GM08714 (cell line): ENCODE data around the gene AGFG2.

Experiments used
- H3K4me3 ChIP-seq: fragments of 200-500 bp; sonication (Bioruptor generic); 2 replicates; pipeline ENCODE4 v1.5.1; 2014; ENCODE audit warnings: mild to moderate bottlenecking, low read length, inconsistent platforms
- ZNF274 ChIP-seq: IDR thresholded peaks from 2 replicates; pipeline ENCODE4 v1.6.1; 2012; ENCODE audit warnings: mild to moderate bottlenecking, low read depth, low read length

AGFG2 gene

GRCh38 chr7:100577507-100577906 lies 38.5 kb downstream of the AGFG2 start:
- no peak overlapping the region for H3K4me3 ChIP-seq
- no peak for TF ChIP-seq ZNF274

DNA sequence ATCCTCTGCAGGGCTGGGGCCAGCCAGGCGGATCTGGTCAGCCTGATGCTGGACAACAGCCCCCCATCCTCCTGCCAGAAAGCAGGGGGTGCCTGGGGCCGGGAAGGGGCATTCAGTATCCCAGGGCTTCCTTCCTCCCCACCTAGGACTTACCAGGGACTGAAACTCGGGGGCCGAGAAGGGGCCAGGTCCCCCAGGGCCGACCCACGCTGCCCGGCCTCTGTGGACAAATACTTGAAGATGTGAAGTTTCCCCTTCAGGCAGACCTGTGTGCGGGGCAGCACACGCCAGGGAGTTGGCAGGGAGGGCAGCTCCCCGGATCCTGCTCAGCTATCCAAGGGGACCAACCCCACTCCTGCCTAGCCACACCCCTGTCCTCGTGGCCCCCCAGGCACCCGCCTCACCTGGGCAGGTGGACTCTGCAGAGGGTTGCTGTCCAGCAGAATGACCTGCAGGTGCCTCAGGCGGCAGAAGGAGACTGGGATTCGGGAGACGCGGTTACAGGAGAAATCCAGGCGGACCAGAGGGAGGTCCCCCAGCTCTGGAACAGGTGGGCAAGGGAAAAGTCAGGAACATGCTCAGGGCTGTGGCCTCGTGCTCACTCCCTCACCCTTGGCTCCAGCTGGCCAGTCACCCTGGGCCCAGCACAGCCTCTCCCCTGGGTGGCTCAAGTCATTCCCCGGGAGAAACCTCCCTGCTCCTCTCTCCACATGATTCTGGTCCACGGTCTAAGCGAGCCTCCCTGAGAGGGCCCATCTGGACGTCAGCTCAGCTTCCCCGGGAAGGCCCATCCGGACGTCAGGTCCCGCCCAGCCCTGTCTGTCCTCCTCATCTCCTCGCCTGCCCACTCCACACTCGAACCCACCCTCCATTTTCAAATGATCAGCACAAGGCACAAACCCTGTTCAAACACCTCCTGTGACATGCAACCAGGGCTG lies 39.5 kb downstream of the AGFG2 start:
- TF ChIP-seq ZNF274 = no peak
- H3K4me3 ChIP-seq = no peak overlapping the region

GRCh38 chr7:100580466-100581283 lies 41.7 kb downstream of the AGFG2 start:
- no peak for TF ChIP-seq ZNF274
- H3K4me3 ChIP-seq = no peak overlapping the region

- H3K4me3 ChIP-seq = no peak overlapping the region
- TF ChIP-seq ZNF274 = no peak
Measured at GRCh38 chr7:100582041-100582579, 43.1 kb downstream of the AGFG2 start.

DNA sequence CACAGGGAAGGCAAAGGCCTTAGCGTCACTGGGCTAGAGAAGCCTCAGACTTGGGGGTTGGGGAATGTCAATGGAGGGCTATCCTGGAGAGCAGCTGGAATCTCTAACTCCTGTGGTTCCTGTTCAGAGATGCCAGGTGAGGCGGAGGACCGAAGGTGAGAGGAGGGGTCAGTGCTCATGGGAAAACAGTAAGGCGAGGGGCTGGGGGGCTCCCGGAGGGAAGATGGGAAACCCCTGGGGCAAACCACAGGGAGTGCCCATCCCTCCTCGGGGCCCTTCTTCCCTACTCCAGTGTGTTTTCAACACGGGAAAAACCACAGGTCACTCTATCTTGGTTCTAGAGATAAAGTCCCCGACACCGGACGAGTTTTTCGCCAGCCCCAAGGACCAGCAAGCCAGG lies 43.6 kb downstream of the AGFG2 start:
- H3K4me3 ChIP-seq = no peak overlapping the region; the same call in 1 of the 2 replicates
- TF ChIP-seq ZNF274 = no peak

- peak overlapping the region; percentile 53; the same call in 1 of the 2 replicates for H3K4me3 ChIP-seq
- TF ChIP-seq ZNF274 = no peak
Measured at GRCh38 chr7:100583132-100584053, 44.4 kb downstream of the AGFG2 start.

- TF ChIP-seq ZNF274 = no peak
- peak overlapping the region; percentile 84; the same call in 1 of the 2 replicates for H3K4me3 ChIP-seq
Measured at GRCh38 chr7:100584054-100584682, 45.2 kb downstream of the AGFG2 start.

DNA sequence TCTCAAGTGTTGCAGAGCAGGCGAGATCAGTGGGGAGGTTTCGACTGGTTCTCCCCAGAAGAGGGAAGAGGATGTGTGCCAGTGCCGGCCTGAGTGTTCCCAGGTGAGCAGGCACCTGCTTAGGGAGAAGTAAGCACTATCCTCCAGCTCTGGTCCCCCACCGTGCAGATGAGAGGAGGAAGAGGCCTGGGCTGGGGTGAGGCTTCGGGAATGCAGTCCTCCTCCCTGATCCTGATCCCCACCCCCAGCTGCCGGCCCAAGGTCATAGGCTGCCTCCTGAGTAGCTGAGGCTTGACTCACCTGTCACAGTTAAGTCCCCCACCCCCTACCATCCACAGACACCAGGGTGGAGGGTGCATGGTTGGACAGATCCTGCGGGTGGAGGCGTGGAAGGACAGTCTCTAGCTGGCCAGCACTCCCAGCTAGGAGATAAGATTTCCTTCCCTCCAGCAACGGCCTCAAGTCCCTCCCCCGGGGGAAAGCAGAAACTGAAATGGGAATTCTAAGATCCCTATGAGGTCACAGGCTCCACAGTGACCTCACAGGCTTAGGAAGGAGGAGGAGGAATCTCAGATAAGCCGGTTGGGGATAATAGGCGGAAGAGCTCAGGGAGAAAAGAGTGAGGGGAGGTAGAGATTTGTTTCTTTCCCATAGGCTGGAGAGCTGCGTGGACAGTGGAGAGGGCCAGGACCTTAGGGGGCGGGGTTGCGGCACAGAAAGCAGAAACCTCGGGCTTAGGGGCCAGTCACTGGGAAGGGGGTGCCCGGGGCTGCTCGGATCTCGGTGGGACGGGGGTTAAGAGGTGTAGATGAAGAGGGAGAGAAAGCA lies 45.9 kb downstream of the AGFG2 start:
- peak overlapping the region; percentile 84 for H3K4me3 ChIP-seq
- TF ChIP-seq ZNF274 = no peak

DNA sequence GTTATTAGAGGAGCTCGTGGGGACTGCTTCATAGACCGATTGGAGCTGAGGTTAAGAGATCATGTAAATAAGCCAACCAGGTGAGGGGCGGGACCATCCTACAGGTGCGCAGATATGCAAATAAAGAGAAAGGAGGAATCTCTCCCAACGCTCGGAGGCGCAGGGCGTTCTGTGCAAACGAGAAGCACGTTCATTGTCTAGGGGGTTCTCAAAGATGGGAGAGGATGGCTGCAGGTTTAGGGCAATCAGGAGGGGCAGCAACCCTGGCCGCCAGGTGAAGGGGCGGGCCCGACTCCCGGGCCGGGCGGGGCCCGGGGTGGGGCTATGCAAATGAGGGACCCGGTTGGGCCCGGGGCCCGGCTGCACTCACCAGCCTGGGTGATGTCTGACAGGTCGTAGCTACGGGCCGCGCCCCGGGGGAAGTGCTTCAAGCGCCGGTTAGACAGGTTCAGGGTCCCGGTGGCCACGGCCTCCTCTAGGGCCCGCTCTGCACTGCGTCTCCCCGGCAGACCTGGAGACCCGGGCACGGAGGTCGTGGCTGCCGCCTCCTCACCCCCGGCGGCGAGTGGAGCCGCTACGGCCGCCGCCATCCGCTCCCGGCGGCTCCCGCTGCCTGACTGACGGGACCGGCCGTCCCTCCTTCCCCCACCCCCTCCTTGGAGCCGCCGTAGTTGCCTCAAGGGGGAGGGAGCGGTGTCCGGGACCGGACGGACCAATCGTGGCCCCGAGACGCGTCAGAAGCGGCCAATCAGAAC lies 46.7 kb downstream of the AGFG2 start, which contains the start of gene LRCH4:
Gene LRCH4 (minus strand): TSS at position 619 of the 755 bp plus-strand sequence. CDS start 29 bp downstream, at position 590.
- TF ChIP-seq ZNF274 = no peak
- H3K4me3 ChIP-seq = peak within 1 kb of the TSS; percentile 84

GRCh38 chr7:100586266-100587025 lies 47.4 kb downstream of the AGFG2 start, which contains the start of gene FBXO24:
Gene FBXO24, plus strand, starts transcription at chr7:100586328. Its CDS starts 298 bp downstream, at chr7:100586626.
- H3K4me3 ChIP-seq = peak within 1 kb of the TSS; percentile 84
- TF ChIP-seq ZNF274 = no peak

DNA sequence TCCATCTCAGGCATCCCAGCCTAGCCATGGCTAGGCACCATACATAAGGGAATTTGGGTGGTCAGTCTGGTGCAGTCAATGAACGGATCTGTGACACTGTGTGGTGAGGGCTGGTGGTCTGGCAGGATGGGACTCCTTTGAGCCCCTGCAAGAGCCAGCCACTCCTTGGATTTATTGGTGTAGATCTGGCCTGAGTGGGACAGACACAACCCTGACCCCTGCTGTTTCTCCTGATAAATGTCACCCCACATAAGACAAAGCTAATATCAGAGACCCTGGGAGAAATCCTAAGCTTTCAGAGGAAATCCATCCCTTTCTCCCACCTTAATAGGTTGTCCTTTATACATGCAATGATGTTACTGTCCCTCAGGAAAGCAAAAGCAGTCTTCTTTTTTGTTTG lies 49.4 kb downstream of the AGFG2 start:
- no peak overlapping the region for H3K4me3 ChIP-seq
- TF ChIP-seq ZNF274 = no peak
